NK-92 (cell line): ENCODE results near the gene ERAP2.

Experiments used
- DNase-seq: peaks from one replicate; lab custom pipeline; 2025; ENCODE audit not compliant: unreplicated experiment; lab: John Stamatoyannopoulos, UW

The ERAP2 gene

GRCh38 chr5:96961053-96961452 is 84.8 kb downstream of the ERAP2 start:
- DNase-seq: no peak

- no peak for DNase-seq
These were observed 86.3 kb downstream of the ERAP2 start for GRCh38 chr5:96962540-96962991.

GRCh38 chr5:96963267-96963666 is 87.0 kb downstream of the ERAP2 start:
- DNase-seq: no peak

- no peak for DNase-seq
These were observed 90.5 kb downstream of the ERAP2 start for GRCh38 chr5:96966801-96967200.

GRCh38 chr5:96967400-96967799 is 91.1 kb downstream of the ERAP2 start:
- DNase-seq: no peak

- DNase-seq: no peak
These were observed 91.8 kb downstream of the ERAP2 start for GRCh38 chr5:96968074-96968473.

- DNase-seq: no peak
These were observed 92.3 kb downstream of the ERAP2 start for GRCh38 chr5:96968614-96969013.
